Bronchial epithelial cell (primary cell): ENCODE measurements around the gene MCTP2. TPM values are rescaled to one million over a fixed set of nuclear protein-coding genes. Genes with fewer than 3 reads are reported as not detected.
A peak's percentile ranks its signal among the peaks of the same experiment; 100 is the strongest.

Experiments
- DNase-seq: peaks from one replicate; pipeline ENCODE4 v3.0.0-alpha.2; 2010; ENCODE audit warnings: low read depth
- FAIRE-seq: peaks from 2 replicates; lab custom pipeline; 2011; peaks lifted over from hg19 to GRCh38; lab: Jason Lieb, UNC
- H3K27me3 ChIP-seq: 2 replicates; pipeline ENCODE4 v1.5.1; 2011; ENCODE audit warnings: low read length; ENCODE audit not compliant: control insufficient read depth, insufficient read depth
- H3K36me3 ChIP-seq: 2 replicates; pipeline ENCODE4 v1.5.1; 2011; ENCODE audit warnings: low read length; ENCODE audit not compliant: control insufficient read depth, insufficient read depth
- H3K4me3 ChIP-seq: 2 replicates; pipeline ENCODE4 v1.5.1; 2011; ENCODE audit warnings: mild to moderate bottlenecking, low read depth, low read length, control low read depth
- CTCF ChIP-seq: IDR thresholded peaks from 2 replicates; pipeline ENCODE4 v1.5.1; 2011; ENCODE audit warnings: mild to moderate bottlenecking, moderate library complexity, low read length, control low read depth, inconsistent platforms; ENCODE audit not compliant: insufficient read depth, severe bottlenecking
- total RNA-seq: library from RNA; depleted of rRNA; stranded (reverse); fragments of >200 nt; gene quantifications from 2 replicates; pipeline ENCODE4 v1.2.1, GENCODE V29; 2014

MCTP2 gene
- total RNA-seq, 1 donor from 2014 or later: 20.0 TPM

- no peaks in the 10 kb centered on the region for H3K27me3 ChIP-seq
- no peak for FAIRE-seq
- no peak for TF ChIP-seq CTCF
- H3K36me3 ChIP-seq: no peaks in the 10 kb centered on the region
- DNase-seq: no peak
- H3K4me3 ChIP-seq: no peak overlapping the region
Measured at GRCh38 chr15:94274745-94275144, 43.4 kb downstream of the MCTP2 start.

- Histone ChIP-seq H3K4me3 (no peak overlapping the region), H3K36me3 (no peaks in the 10 kb centered on the region), H3K27me3 (no peaks in the 10 kb centered on the region)
- DNase-seq (no peak), FAIRE-seq (no peak)
- no peak for TF ChIP-seq CTCF
Measured at GRCh38 chr15:94277485-94277884, 46.1 kb downstream of the MCTP2 start.

GRCh38 chr15:94279736-94280135, 48.4 kb downstream of the MCTP2 start:
- no peaks in the 10 kb centered on the region for H3K27me3 ChIP-seq
- FAIRE-seq: no peak
- no peak for DNase-seq
- no peaks in the 10 kb centered on the region for H3K36me3 ChIP-seq
- TF ChIP-seq CTCF: no peak
- no peak overlapping the region for H3K4me3 ChIP-seq

GRCh38 chr15:94280301-94280700, 48.9 kb downstream of the MCTP2 start:
- no peak overlapping the region for H3K4me3 ChIP-seq
- FAIRE-seq (no peak), DNase-seq (no peak)
- no peak for TF ChIP-seq CTCF
- no peaks in the 10 kb centered on the region for H3K27me3 ChIP-seq
- H3K36me3 ChIP-seq: no peaks in the 10 kb centered on the region

GRCh38 chr15:94282269-94283250, 51.2 kb downstream of the MCTP2 start:
- FAIRE-seq (no peak), DNase-seq (peak; percentile 74)
- Histone ChIP-seq H3K36me3 (no peaks in the 10 kb centered on the region), H3K4me3 (no peak overlapping the region), H3K27me3 (no peaks in the 10 kb centered on the region)
- TF ChIP-seq CTCF: no peak
